Transverse colon (tissue), 3 donors: ENCODE data around the gene RFX3.

ENCODE experiments used
- POLR2A ChIP-seq: fragments of 450-650 bp; IDR thresholded peaks from one replicate; pipeline ENCODE4 v1.6.1; 2016; ENCODE audit warnings: antibody characterized with exemption, mild to moderate bottlenecking, moderate library complexity
- TF ChIP-seq, protein P1 (sequence below), 5 experiments: fragments of 200-600 bp in 3 of 5; fragments of 450-650 bp in 2 of 5; sonication (generic) in 3 of 5; IDR thresholded peaks; 1 replicate in 2 of 5; 2 replicates in 3 of 5; pipeline ENCODE4 v1.5.1; 2016 to 2017; ENCODE audit warnings: antibody characterized with exemption in 5 of 5, inconsistent platforms in 3 of 5, mild to moderate bottlenecking in 2 of 5, moderate library complexity in 1 of 5

GRCh38 chr9:3455717-3456116 lies 70.1 kb downstream of the RFX3 start:
- TF ChIP-seq, protein P1, sequence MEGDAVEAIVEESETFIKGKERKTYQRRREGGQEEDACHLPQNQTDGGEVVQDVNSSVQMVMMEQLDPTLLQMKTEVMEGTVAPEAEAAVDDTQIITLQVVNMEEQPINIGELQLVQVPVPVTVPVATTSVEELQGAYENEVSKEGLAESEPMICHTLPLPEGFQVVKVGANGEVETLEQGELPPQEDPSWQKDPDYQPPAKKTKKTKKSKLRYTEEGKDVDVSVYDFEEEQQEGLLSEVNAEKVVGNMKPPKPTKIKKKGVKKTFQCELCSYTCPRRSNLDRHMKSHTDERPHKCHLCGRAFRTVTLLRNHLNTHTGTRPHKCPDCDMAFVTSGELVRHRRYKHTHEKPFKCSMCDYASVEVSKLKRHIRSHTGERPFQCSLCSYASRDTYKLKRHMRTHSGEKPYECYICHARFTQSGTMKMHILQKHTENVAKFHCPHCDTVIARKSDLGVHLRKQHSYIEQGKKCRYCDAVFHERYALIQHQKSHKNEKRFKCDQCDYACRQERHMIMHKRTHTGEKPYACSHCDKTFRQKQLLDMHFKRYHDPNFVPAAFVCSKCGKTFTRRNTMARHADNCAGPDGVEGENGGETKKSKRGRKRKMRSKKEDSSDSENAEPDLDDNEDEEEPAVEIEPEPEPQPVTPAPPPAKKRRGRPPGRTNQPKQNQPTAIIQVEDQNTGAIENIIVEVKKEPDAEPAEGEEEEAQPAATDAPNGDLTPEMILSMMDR (IDR thresholded peaks at IDR 0.05), result no peak
- TF ChIP-seq POLR2A, result no peak
